ENCODE data around the gene SLC47A2.

DNA sequence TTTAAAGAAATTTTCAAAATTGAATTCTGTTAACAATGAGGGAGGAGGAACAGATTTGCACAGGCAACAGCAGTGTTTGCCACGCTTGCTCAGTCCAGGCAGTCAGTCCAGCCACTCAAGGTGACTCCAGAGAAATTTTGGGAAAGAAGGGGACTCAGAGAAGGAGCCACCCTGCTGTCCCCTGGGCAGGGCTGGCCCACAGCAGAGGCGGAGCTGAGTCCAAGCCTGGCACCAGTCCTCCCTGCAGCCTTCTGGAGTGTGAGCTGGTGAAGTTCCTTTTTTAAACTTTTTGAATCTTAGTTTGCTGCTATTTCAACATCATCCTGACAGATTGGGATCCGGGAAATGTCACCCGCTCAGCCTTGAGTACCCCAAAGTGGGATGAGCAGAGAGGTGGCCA is 14.5 kb upstream of the SLC47A2 start:
- no peak for TF ChIP-seq POLR2A (IDR thresholded peaks at IDR 0.05; ENCODE audit: low read depth, low read length)
- no peak for TF ChIP-seq POLR2AphosphoS5 (IDR thresholded peaks at IDR 0.05; ENCODE audit: low read depth, low read length)
- no peak for TF ChIP-seq TAF1 (IDR thresholded peaks at IDR 0.05; ENCODE audit: low read depth, low read length)

Data from GM12891 (cell line).